HG03520 (cell line): Measurements from ENCODE around the gene PGF.

ENCODE experiments used
- ATAC-seq: cut with Tn5 transposase; IDR thresholded peaks from one replicate; pipeline ENCODE4 v1.9.1; 2021; ENCODE audit warnings: mild to moderate bottlenecking, moderate library complexity; ENCODE audit not compliant: unreplicated experiment

Gene PGF

DNA sequence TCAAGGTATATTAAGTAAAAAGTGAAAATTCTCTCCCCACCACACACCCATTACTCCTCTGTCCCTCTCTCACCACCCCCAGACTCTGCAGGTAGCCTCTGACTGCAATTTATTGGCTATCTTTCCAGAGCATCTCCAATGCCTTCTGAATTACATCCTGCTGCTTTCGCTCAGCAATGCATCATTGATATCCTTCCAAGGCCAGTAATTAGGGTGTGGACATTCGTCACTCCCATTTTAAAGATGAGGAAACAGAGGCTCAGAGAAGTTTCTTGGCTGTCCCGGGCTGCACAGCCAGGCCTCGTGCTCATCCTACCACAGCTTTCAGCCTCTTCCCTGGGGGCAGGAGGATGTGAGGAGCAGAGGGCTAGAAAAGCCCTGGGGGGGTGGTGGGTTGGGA lies 23.6 kb upstream of the PGF start:
- no peak for ATAC-seq

DNA sequence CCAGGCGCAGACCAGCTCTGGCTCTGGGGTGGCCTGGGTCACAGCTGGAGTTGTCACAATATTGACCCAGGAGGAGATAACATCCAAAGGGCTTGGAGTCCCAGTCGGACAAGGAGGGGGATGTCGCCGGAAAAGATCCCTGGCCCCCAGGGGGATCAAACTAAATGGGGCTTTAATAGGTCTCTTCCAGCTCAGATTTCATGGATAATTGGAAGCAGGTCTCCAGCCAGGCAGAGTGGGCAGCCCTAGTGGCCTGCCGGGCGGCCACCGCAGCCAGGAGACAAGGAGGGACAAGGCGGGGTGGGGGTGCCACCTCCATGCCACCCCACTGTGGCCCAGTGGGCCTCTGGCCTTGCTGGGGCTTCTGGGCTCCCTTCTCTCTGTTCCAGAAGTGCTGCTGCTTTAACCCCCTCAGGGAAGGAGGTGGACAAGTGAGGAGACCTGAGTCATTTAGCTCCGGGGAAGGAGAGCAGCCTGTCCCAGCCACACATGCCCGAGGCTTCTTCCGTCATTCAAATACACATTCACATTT lies 23.1 kb upstream of the PGF start:
- ATAC-seq, result no peak

DNA sequence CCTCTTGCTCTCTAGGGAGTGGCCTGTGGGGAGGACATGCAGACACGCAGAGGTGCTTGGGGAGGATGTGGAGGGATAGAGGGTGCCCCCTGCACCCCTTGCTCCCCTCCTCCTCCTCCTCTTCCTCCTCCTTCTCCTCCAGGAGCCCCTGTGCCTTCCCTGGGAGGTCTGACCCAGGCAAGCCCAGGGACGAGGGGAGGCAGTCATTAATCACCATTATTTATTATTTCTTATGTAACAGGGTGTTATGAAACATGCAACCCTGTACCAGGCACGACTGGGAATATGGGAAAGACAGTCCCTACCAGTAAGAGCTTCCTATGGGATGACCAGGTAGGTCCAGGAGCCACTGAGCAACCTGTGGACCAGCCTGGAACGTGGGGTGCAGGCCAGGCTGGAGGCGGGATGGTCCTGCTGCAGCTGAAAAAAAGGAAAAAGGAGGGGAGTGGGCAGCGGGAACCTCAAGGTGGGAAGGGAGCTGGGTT lies 22.5 kb upstream of the PGF start:
- no peak for ATAC-seq

- no peak for ATAC-seq
Observed at GRCh38 chr14:74977164-74977900, 21.9 kb upstream of the PGF start.

DNA sequence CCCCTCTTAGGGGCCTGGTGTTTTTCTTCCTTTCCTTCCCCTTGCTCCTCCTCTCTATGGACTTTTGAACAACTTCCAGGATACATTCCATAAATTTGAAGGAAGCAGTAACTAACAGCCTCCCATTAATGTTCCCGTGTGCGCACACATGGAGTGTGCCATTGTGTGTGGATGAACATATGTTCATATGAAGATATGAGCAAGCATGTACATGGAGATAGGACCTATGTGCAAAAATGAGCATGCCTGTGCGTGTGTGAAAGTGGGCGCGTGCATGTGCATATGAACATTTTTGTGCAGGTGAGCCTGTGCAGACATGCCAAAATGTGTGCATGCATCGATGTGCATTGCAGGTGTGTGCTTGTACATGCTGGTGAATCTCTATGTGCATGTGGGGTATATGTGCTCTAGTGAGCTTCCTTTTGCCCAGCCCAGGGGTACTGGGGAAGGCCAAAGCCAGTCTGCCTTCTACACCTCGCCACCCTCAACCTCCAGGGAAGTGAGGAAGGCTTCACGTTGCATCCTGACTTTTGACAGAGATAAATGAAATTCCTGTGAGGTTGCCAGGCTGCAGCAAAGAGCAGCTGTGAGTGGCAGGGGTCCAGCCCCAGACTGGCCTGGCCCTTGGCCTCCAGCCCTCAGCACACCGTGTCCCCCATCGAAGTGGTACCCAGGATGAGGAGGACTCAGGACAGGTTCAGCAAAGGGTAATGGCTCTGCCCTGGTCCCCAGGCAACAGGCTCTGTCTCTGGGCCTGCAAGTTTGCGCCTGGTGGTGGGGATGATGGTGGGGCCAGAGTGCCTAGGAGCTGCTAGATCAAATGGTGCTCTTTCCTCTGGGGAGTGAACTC lies 21.1 kb upstream of the PGF start:
- ATAC-seq, result no peak

DNA sequence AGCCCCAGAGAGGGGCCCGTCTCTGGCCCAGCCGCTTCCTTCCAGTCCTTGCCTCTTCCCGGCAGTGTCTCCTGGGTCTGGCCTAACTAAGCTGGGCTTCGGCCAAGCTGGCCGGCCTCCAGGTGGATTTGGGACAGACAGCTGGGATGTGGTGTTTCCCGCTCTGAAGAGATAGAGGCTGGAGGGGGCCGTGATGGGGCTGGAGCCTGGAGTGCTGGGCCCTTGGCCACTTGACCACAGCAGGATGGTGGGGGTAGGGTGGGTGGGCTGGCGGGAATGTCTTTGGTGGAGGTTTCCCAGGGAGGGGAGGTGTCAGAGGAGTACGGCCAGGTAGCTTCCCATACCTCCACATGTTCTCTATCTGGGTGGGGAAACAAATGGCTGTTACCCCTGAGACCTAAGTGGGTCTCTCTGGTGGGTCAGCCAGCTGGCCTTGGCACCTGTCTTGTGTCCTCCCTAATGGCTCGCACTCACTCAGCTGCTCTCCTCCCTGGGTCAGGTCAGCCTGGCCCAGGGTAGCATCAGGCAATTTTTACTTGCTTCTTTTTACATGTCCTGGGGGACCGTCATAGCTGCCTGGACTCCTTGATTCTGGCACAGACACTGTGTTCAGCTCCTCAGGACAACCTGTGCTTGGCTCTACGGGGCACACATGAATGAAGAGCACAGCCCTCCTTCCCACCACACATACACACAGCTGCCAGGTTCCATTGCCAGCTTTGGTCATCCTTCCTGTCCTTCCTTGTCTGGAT lies 19.8 kb upstream of the PGF start:
- no peak for ATAC-seq

- no peak for ATAC-seq
Observed at GRCh38 chr14:74974364-74975058, 19.1 kb upstream of the PGF start.

DNA sequence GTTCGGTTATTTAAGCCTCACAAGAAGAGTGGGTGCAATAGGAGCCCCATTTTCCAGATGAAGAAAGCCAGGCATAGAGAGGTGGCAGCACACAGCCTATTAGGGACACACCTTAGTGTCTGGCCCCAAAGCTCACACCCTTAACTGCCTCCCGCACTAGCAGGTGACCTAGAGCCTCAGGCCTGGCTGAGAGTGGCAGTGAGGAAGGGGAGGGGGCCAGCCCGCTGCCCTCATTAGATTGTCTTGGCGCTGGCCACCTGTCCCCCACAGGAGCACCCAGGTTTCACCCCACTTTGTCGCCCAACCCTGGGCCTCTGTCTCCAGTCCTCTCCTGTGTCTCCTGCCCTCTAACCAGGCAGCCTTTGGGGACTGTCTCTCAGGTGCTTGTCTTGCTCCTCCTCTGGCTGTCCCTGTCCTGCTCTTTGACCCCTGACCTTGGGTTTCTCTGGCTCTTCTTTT lies 18.5 kb upstream of the PGF start:
- ATAC-seq, result no peak

DNA sequence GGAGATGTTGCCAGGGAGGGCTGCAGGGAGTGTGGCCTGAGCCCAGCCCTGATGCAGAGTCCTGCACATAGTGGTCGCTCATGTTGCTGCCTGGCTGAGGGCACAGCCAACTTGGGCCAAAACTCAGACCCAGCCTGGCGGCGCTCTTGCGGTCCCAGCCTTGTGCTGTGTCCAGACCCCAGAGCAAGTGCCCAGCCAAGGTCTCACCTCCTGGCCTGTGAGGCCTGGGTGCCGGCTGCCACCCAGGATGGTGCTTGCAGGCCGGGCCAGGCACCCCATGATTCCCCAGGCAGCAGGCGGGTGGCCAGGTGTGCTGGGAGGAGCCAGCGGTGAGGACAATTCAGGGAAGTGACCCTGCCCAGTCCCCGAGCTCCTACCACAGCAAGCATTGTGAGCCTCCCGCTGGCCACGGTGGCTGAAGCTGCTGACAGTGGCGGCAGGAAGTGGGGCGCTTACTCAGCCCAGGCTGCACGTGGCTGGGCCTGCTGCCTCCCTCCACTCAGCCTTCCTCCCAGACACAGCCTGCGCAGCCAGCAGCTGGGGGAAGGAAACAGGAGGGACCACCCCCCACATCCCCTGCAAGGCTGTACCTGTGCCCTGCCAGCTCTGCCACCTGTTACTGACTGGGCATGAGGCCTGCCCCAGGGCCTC lies 17.7 kb upstream of the PGF start:
- ATAC-seq, result no peak

DNA sequence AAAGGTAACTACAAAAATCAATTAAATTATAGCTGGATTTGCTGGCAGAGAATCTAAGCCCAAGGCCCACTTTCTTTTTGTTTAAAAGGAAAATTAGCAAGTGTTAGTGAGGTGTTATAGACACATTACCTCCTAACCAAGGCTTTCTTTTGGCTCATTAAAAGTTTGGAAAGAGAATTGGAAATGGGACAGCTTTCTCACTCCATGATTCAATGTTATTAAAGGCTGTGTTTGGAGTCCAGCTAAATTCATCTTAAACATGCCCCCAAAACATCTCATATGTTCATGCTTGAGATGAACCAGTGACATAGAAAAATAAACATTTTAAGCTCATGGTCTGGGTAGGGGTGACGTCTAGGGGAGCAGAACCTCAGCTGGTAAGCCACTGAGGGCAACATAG lies 13.4 kb upstream of the PGF start:
- ATAC-seq, result no peak

DNA sequence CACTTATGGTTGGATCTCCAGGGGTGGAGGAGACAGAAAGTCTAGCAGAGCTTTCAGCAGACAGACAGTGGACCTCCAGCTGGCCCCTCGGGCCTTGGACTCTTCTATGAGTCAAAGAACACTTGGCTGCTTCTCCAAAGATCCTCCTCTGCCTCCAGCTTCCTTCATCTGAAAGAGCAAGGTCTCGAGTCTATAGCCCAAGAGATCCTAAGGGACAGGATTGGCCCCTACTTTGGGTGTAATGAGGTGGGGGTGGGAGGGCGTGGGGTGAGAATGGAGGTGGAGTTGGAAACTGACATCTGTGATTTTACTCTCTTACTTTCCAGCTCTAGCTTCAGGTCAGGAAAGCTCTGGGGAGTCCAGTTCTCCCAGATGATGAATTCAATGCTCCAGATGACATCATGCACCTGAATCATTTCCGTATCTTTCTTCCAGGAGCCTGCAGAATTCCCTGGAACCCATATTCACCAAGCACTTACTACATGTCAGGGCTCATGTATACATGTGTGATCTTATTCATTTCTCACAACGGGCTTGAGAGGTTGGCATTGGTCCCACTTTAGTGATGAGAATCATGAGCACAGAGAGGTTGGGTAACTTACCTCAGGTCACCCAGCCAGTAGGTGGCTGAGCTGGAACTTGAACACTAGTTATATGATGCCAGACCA lies 10.2 kb upstream of the PGF start:
- ATAC-seq, result no peak

- no peak for ATAC-seq
Observed at GRCh38 chr14:74964787-74965485, 9.5 kb upstream of the PGF start.

DNA sequence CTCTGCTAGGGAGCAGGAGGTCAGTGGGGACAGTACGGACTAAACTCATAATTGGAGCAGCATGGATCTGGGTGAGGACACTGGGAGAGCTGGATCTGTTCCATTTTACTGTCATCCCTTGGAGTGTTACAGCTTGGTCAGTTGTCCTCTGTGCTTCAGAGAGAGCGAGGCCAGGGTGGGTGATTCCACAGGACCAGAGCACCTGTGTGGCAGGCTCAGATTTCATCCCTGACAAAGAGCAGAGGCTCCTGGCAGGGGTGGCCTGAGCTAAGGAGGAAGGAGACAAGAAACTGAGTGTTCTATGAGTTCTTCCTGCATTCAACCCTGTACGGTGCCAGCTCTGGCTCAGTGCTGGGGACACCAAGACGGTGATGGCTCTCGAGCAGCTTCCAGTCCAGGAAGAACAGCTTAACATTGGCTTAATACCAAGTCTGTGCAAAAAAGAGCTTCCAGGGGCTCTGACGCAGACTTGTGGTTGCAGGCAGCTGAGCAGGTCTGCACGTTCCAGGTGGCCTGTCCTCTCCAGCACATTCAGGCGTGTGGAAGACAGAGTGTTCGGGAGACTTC lies 8.4 kb upstream of the PGF start:
- ATAC-seq, result no peak

GRCh38 chr14:74963178-74963704 lies 7.8 kb upstream of the PGF start:
- ATAC-seq, result no peak

DNA sequence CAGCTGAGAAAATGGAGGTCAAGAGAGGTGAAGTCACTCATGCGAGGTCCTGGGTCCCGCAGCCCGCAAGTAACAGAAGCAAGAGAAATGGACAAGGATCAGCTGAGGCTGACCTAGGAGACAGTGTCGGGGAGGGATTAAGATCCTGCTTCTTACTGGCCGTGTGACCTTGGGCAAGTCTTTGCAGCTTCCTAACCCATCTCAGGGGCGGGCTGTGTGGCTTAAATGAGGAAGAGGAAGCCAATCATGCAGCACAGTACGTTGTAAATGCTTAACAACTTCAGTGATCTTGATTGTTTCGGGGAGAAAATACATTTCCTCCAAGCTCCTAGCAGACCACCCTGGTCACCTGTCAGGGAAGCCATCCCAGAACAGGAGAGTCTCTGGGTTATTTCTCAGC lies 7.1 kb upstream of the PGF start:
- ATAC-seq, result no peak

DNA sequence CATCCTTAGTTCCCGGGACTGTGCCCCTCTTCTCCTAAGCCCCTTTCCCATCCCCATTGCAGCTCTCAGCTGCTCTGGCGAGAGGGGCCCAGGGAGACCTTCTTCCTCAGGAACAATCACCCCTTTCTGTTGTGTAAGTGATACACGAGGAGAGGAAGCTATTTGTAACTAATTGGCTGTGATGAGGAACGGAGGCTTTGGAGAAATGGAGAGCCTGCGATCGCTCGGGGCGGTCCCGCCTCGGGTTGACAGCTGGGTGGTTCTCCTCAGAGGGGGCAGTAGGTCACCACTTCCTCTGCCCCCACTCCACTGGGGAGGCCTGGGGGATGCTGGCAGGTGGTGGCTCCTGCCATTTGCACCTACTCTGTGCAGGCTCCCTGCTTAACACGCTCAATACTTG lies 6.6 kb upstream of the PGF start:
- ATAC-seq, result no peak

GRCh38 chr14:74961238-74961911 lies 6.0 kb upstream of the PGF start:
- no peak for ATAC-seq

DNA sequence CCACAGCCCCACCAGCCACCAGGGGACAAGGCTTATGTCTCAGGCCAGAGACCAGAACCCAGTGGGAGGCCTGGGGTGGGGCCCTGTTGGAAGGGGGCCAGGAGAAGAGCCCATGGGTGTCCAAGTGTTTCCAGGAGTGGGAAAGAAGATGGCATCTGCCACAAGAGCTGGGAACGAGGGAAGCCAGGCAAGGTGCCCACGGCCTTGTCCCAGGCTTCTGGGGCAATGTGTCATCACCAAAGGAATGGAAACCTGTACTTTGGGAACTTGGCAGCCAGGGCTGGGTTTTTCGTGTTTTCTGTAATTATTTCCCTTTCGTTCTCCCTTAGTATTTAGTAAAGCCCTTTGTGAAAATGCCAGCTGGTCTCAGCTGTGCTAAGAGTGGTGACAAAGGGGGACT lies 5.3 kb upstream of the PGF start:
- ATAC-seq, result no peak
